H1 (cell line): ENCODE measurements around the gene IFT25. TPM values are rescaled to one million over a fixed set of nuclear protein-coding genes. Genes with fewer than 3 reads are reported as not detected.

Experiments used
- CTCF ChIA-PET: fragments of 300-600 bp; sonication (Branson Sonifier 250); formaldehyde crosslinking; loops from one replicate; lab custom pipeline; 2021; ENCODE audit not compliant: partially characterized antibody; lab: Charles Lee
- POLR2A ChIA-PET: fragments of 300-600 bp; sonication (Branson Sonifier 250); formaldehyde crosslinking; loops from one replicate; lab custom pipeline; 2021; ENCODE audit warnings: inconsistent platforms; ENCODE audit not compliant: partially characterized antibody; lab: Charles Lee
- DNase-seq, 2 experiments: peaks; one replicate each; pipeline versions ENCODE4 v3.0.0 to v3.0.0-alpha.2; 2010 to 2022; ENCODE audit warnings: low spot score in 2 of 2, low read depth in 1 of 2, mixed read lengths in 1 of 2
- FAIRE-seq: peaks from 2 replicates; lab custom pipeline; 2011; peaks lifted over from hg19 to GRCh38; lab: Jason Lieb, UNC
- H2AFZ ChIP-seq: 2 replicates; pipeline ENCODE4 v1.8.1; 2012; ENCODE audit warnings: low read length, inconsistent platforms
- H2AK5ac ChIP-seq: 2 replicates; pipeline ENCODE4 v1.6.1; 2013; ENCODE audit warnings: low read depth, low read length
- H2BK120ac ChIP-seq: replicated peaks from 2 replicates; pipeline ENCODE3; 2013; ENCODE audit warnings: low read depth, low read length, inconsistent platforms
- H2BK12ac ChIP-seq: 2 replicates; pipeline ENCODE4 v1.6.1; 2013; ENCODE audit warnings: low read depth, low read length
- H2BK15ac ChIP-seq: 2 replicates; pipeline ENCODE4 v1.6.1; 2013; ENCODE audit warnings: low read length
- H2BK20ac ChIP-seq: 2 replicates; pipeline ENCODE4 v1.6.1; 2013; ENCODE audit warnings: low read length
- H2BK5ac ChIP-seq: 2 replicates; pipeline ENCODE4 v1.6.1; 2013; ENCODE audit warnings: low read depth, low read length
- H3K14ac ChIP-seq: 2 replicates; pipeline ENCODE4 v1.6.1; 2013; ENCODE audit warnings: inconsistent platforms; ENCODE audit not compliant: insufficient read length
- H3K18ac ChIP-seq: 2 replicates; pipeline ENCODE4 v1.6.1; 2013; ENCODE audit warnings: low read length; ENCODE audit errors: extremely low read depth
- H3K23ac ChIP-seq: 2 replicates; pipeline ENCODE4 v1.6.1; 2013; ENCODE audit warnings: inconsistent platforms; ENCODE audit not compliant: insufficient read length
- H3K23me2 ChIP-seq: 2 replicates; pipeline ENCODE4 v1.6.1; 2013; ENCODE audit warnings: low read depth, low read length
- H3K27ac ChIP-seq: 2 replicates; pipeline ENCODE4 v1.6.1; 2011; ENCODE audit warnings: low read depth, low read length, inconsistent platforms
- H3K27me3 ChIP-seq, 4 experiments: replicated peaks in 1 of 4; 1 replicate in 1 of 4; 2 replicates in 3 of 4; pipeline versions ENCODE4 v1.6.1 to v1.8.1; 2011 to 2013; ENCODE audit warnings: low read length in 3 of 4, mild to moderate bottlenecking in 3 of 4, inconsistent platforms in 2 of 4, mixed read lengths in 2 of 4, moderate library complexity in 1 of 4; ENCODE audit not compliant: control insufficient read depth in 3 of 4, insufficient read depth in 3 of 4; ENCODE audit errors: extremely low read depth in 1 of 4
- H3K36me3 ChIP-seq, 4 experiments: 2 replicates each; pipeline versions ENCODE4 v1.6.1 to v1.8.1; 2011 to 2013; ENCODE audit warnings: mild to moderate bottlenecking in 4 of 4, low read length in 3 of 4, moderate library complexity in 2 of 4, control low read depth in 1 of 4, inconsistent platforms in 1 of 4; ENCODE audit not compliant: insufficient read depth in 4 of 4, control insufficient read depth in 2 of 4
- H3K4ac ChIP-seq: replicated peaks from 2 replicates; pipeline ENCODE3; 2013; ENCODE audit warnings: low read length, low read depth, mixed read lengths, inconsistent platforms; ENCODE audit not compliant: insufficient read length
- H3K4me1 ChIP-seq, 4 experiments: replicated peaks in 1 of 4; 1 replicate in 1 of 4; 2 replicates in 3 of 4; pipeline versions ENCODE4 v1.6.1 to v1.8.1; 2011 to 2013; ENCODE audit warnings: low read length in 3 of 4, inconsistent platforms in 2 of 4, mixed read lengths in 1 of 4; ENCODE audit not compliant: insufficient read depth in 4 of 4, control insufficient read depth in 3 of 4
- H3K4me2 ChIP-seq, 2 experiments: 2 replicates each; pipeline versions ENCODE4 v1.6.1 to v1.8.1; 2011 to 2013; ENCODE audit warnings: low read depth in 2 of 2, low read length in 2 of 2, control low read depth in 1 of 2, inconsistent platforms in 1 of 2, mild to moderate bottlenecking in 1 of 2; ENCODE audit not compliant: insufficient read depth in 1 of 2
- H3K4me3 ChIP-seq, 4 experiments: fragments of 200-600, 300-600 bp in 1 of 4; sonication (generic), shearing (Covaris generic), sonication (Bioruptor Twin) in 1 of 4; 2 replicates each; pipeline versions ENCODE4 v1.5.1 to v1.8.1; 2011 to 2016; ENCODE audit warnings: low read length in 4 of 4, low read depth in 3 of 4, control low read depth in 2 of 4, inconsistent platforms in 2 of 4, mild to moderate bottlenecking in 2 of 4, mixed read lengths in 1 of 4, moderate library complexity in 1 of 4; ENCODE audit not compliant: insufficient read depth in 2 of 4; ENCODE audit errors: extremely low read depth in 1 of 4
- H3K56ac ChIP-seq: replicated peaks from 2 replicates; pipeline ENCODE3; 2013; ENCODE audit warnings: low read depth, mild to moderate bottlenecking, mixed read lengths, low read length, inconsistent platforms; ENCODE audit not compliant: insufficient read length
- H3K79me1 ChIP-seq: 2 replicates; pipeline ENCODE4 v1.6.1; 2013; ENCODE audit warnings: low read depth, low read length, control low read depth
- H3K79me2 ChIP-seq, 2 experiments: 2 replicates each; pipeline versions ENCODE4 v1.6.1 to v1.8.1; 2012 to 2013; ENCODE audit warnings: low read length in 2 of 2, mild to moderate bottlenecking in 2 of 2, inconsistent platforms in 1 of 2; ENCODE audit not compliant: insufficient read depth in 2 of 2, control insufficient read depth in 1 of 2
- H3K9ac ChIP-seq, 4 experiments: replicated peaks in 1 of 4; 1 replicate in 1 of 4; 2 replicates in 3 of 4; pipeline versions ENCODE4 v1.6.1 to v1.8.1; 2011 to 2013; ENCODE audit warnings: low read depth in 3 of 4, low read length in 3 of 4, control low read depth in 2 of 4, mild to moderate bottlenecking in 2 of 4, moderate library complexity in 2 of 4, inconsistent platforms in 1 of 4; ENCODE audit errors: extremely low read depth in 1 of 4
- H3K9me3 ChIP-seq, 2 experiments: 2 replicates each; pipeline versions ENCODE4 v1.6.1 to v1.8.1; 2012 to 2013; ENCODE audit warnings: mild to moderate bottlenecking in 2 of 2, moderate library complexity in 2 of 2, control low read depth in 1 of 2, inconsistent platforms in 1 of 2, low read depth in 1 of 2, low read length in 1 of 2, mixed read lengths in 1 of 2; ENCODE audit not compliant: insufficient read depth in 2 of 2
- H4K20me1 ChIP-seq, 2 experiments: replicated peaks in 1 of 2; 2 replicates each; pipeline versions ENCODE3 to v1.8.1; 2011 to 2013; ENCODE audit warnings: inconsistent platforms in 2 of 2, low read length in 2 of 2, mild to moderate bottlenecking in 1 of 2; ENCODE audit not compliant: insufficient read depth in 2 of 2, control insufficient read depth in 1 of 2
- H4K5ac ChIP-seq: 2 replicates; pipeline ENCODE4 v1.6.1; 2013; ENCODE audit warnings: low read length, low read depth, mixed read lengths, inconsistent platforms; ENCODE audit not compliant: insufficient read length
- H4K8ac ChIP-seq: 2 replicates; pipeline ENCODE4 v1.8.0; 2013; ENCODE audit warnings: mild to moderate bottlenecking, moderate library complexity, low read length, inconsistent platforms; ENCODE audit not compliant: insufficient read depth; ENCODE audit errors: extremely low read depth
- H4K91ac ChIP-seq: replicated peaks from 2 replicates; pipeline ENCODE3; 2013; ENCODE audit warnings: low read length, mixed read lengths, inconsistent platforms; ENCODE audit not compliant: insufficient read length
- ATF2 ChIP-seq: IDR thresholded peaks from 2 replicates; pipeline ENCODE4 v1.6.1; 2012; ENCODE audit warnings: low read length, inconsistent platforms
- BRCA1 ChIP-seq: IDR thresholded peaks from 2 replicates; pipeline ENCODE4 v1.6.1; 2012; ENCODE audit warnings: low read depth, low read length, improper control_type of control experiment
- CHD1 ChIP-seq: IDR thresholded peaks from 2 replicates; pipeline ENCODE4 v1.6.1; 2012; ENCODE audit warnings: low read depth, low read length, improper control_type of control experiment
- CREB1 ChIP-seq: IDR thresholded peaks from 2 replicates; pipeline ENCODE4 v1.6.1; 2012; ENCODE audit warnings: inconsistent platforms
- CTBP2 ChIP-seq: IDR thresholded peaks from 2 replicates; pipeline ENCODE4 v1.7.0; 2011; ENCODE audit warnings: borderline replicate concordance, mild to moderate bottlenecking, moderate library complexity, mixed read lengths, low read length; ENCODE audit not compliant: insufficient read depth, insufficient read length
- GTF2F1 ChIP-seq: IDR thresholded peaks from 2 replicates; pipeline ENCODE4 v1.6.1; 2012; ENCODE audit warnings: low read depth, low read length, improper control_type of control experiment, borderline replicate concordance
- NRF1 ChIP-seq: IDR thresholded peaks from 2 replicates; pipeline ENCODE4 v1.6.1; 2011; ENCODE audit warnings: mild to moderate bottlenecking, low read depth, low read length, improper control_type of control experiment
- TAF1 ChIP-seq: IDR thresholded peaks from 2 replicates; pipeline ENCODE4 v1.6.1; 2011; ENCODE audit warnings: mild to moderate bottlenecking, low read depth, low read length
- WGBS, 2 experiments: shearing (Covaris generic) in 1 of 2; methylation state at CpG; one replicate each; pipeline versions ENCODE4 v1.1.6 to v1.1.7; 2013 to 2015; ENCODE audit warnings: low lambda C conversion rate in 2 of 2, mixed read lengths in 2 of 2, inconsistent platforms in 1 of 2, low coverage in 1 of 2, missing lambda C conversion rate in 1 of 2; ENCODE audit not compliant: insufficient replicate concordance in 2 of 2, insufficient coverage in 1 of 2, insufficient read length in 1 of 2; ENCODE audit errors: extremely low coverage in 1 of 2, missing lambda C conversion rate in 1 of 2; 5-methylcytosine and 5-hydroxymethylcytosine counted together
- polyA plus RNA-seq, 7 experiments: library from polyadenylated mRNA; depleted of rRNA in 3 of 7; stranded (reverse) in 5 of 7; unstranded in 2 of 7; fragments of >200 nt in 5 of 7; fragments of 200-250 nt in 2 of 7; gene quantifications; 1 replicate in 5 of 7; 2 replicates in 1 of 7; 4 replicates in 1 of 7; pipeline versions ENCODE4 v1.2.1 to v1.2.3, GENCODE V29; 2011 to 2013; ENCODE audit warnings: missing spikeins in 2 of 7, mixed read lengths in 2 of 7
- total RNA-seq: library from RNA; stranded (reverse); fragmentation: NEBNext Ultra II Directional; extraction: Animal tissue kit (Norgen Biotek cat#: 25700); gene quantifications from 2 replicates; pipeline ENCODE4 v1.2.1, GENCODE V29; 2021

IFT25 gene
- total and polyA plus RNA-seq, 2 of the 8 experiments (the other 6 are each of a cell fraction or from before 2014, with no cell fraction given), result 15.0 to 36.3 TPM

- H3K23me2 ChIP-seq, result no peaks in the 10 kb centered on the region
- no peak overlapping the region for H3K4me2 ChIP-seq
- no peak for DNase-seq
- no peak overlapping the region for H2BK120ac ChIP-seq
- no peak overlapping the region for H2BK5ac ChIP-seq
- H3K56ac ChIP-seq, result no peak overlapping the region
- H3K27me3 ChIP-seq, result no peaks in the 10 kb centered on the region
- H3K79me1 ChIP-seq, result no peaks in the 10 kb centered on the region; the same call in 1 of the 2 replicates
- no peak overlapping the region for H2BK12ac ChIP-seq
- peaks cover 0 to 2% of the 10 kb centered on the region in 2 experiments for H4K20me1 ChIP-seq
- WGBS, 2 experiments, result 91% methylated on average over 7 of the region's 7 CpGs; no CpG with 5 or more reads in 1 of the 2 experiments
- no peak for FAIRE-seq
- no peak overlapping the region for H2BK15ac ChIP-seq
- H4K5ac ChIP-seq, result no peak overlapping the region
- no peak overlapping the region for H3K27ac ChIP-seq
- CTCF ChIA-PET, result interaction anchor here (1.2 kb wide), 1 partner anchor 89 kb away, joined by 3 read pairs; no protein-coding TSS in a partner anchor
- H3K36me3 ChIP-seq, result peaks cover 10 to 50% (median 22%) of the 10 kb centered on the region in 4 experiments
- no peak overlapping the region for H2AK5ac ChIP-seq
- no peak overlapping the region for H3K9ac ChIP-seq
- POLR2A ChIA-PET, result no interaction called here
- H3K4ac ChIP-seq, result no peak overlapping the region
- H3K18ac ChIP-seq, result no peak overlapping the region
- no peak overlapping the region for H3K14ac ChIP-seq
- no peaks in the 10 kb centered on the region for H3K9me3 ChIP-seq
- no peaks in the 10 kb centered on the region for H3K79me2 ChIP-seq
- TF ChIP-seq BRCA1 (no peak), CTBP2 (no peak), CREB1 (no peak), TAF1 (no peak), CHD1 (no peak), NRF1 (no peak), GTF2F1 (no peak), ATF2 (no peak)
- no peak overlapping the region for H2BK20ac ChIP-seq
- H3K23ac ChIP-seq, result no peak overlapping the region
- no peak overlapping the region for H3K4me3 ChIP-seq
- H3K4me1 ChIP-seq, result no peaks in the 10 kb centered on the region; a peak in 2 of 7 replicates
- no peak overlapping the region for H2AFZ ChIP-seq
- no peak overlapping the region for H4K91ac ChIP-seq
- no peak overlapping the region for H4K8ac ChIP-seq
These were observed 22.1 kb upstream of the IFT25 start for GRCh38 chr1:53967409-53968124.
